ENCODE measurements around the gene TBC1D22A. TPM values are rescaled to one million over a fixed set of nuclear protein-coding genes. Genes with fewer than 3 reads are reported as not detected.

TBC1D22A gene
- total RNA-seq, 6 experiments from 2014 or later, result 10.9 to 18.1 (median 14.0) TPM

GRCh38 chr22:47065756-47066615, 303.5 kb downstream of the TBC1D22A start:
- H3K4me3 ChIP-seq, result no peak overlapping the region
- H3K36me3 ChIP-seq, result peaks cover 0 to 5% (median 0%) of the 10 kb centered on the region in 4 donors
- no peak overlapping the region for H3K27ac ChIP-seq
- intact Hi-C loops (cut with DNase I), result no loop called here
- ATAC-seq, result no peak
- H3K9me3 ChIP-seq, result no peaks in the 10 kb centered on the region
- TF ChIP-seq CTCF (IDR thresholded peaks at IDR 0.05), result no peak
- no peak for TF ChIP-seq POLR2A (IDR thresholded peaks at IDR 0.05)
- no peaks in the 10 kb centered on the region for H3K4me1 ChIP-seq
- DNase-seq, result peak in 1 of 3 donors; percentile 32
- WGBS (ENCODE audit: insufficient coverage, low coverage, low lambda C conversion rate, missing lambda C conversion rate), result 79% methylated on average over 12 of the region's 26 CpGs
- no peaks in the 10 kb centered on the region for H3K27me3 ChIP-seq

- Histone ChIP-seq H3K9me3 (no peaks in the 10 kb centered on the region), H3K27ac (no peak overlapping the region), H3K4me1 (no peaks in the 10 kb centered on the region), H3K4me3 (no peak overlapping the region), H3K27me3 (no peaks in the 10 kb centered on the region), H3K36me3 (peaks cover 0 to 5% (median 0%) of the 10 kb centered on the region in 4 donors)
- ATAC-seq (no peak), DNase-seq (peak in 1 of 3 donors; percentile 12)
- TF ChIP-seq POLR2A (IDR thresholded peaks at IDR 0.05), result no peak
- TF ChIP-seq CTCF (IDR thresholded peaks at IDR 0.05), result no peak
- intact Hi-C loops (cut with DNase I), result no loop called here
- 90% methylated on average over 4 of the region's 7 CpGs for WGBS (ENCODE audit: insufficient coverage, low coverage, low lambda C conversion rate, missing lambda C conversion rate)
These were observed 304.1 kb downstream of the TBC1D22A start for GRCh38 chr22:47066616-47066905.

- 89% methylated on average over 7 of the region's 13 CpGs for WGBS (ENCODE audit: insufficient coverage, low coverage, low lambda C conversion rate, missing lambda C conversion rate)
- Histone ChIP-seq H3K27me3 (no peaks in the 10 kb centered on the region), H3K27ac (no peak overlapping the region), H3K9me3 (no peaks in the 10 kb centered on the region), H3K36me3 (peaks cover 0 to 5% (median 0%) of the 10 kb centered on the region in 4 donors), H3K4me1 (no peaks in the 10 kb centered on the region), H3K4me3 (no peak overlapping the region)
- ATAC-seq, result no peak
- peak in 1 of 3 donors; percentile 35 for DNase-seq
- intact Hi-C loops (cut with DNase I), result no loop called here
- no peak for TF ChIP-seq POLR2A (IDR thresholded peaks at IDR 0.05)
- no peak for TF ChIP-seq CTCF (IDR thresholded peaks at IDR 0.05)
These were observed 305.0 kb downstream of the TBC1D22A start for GRCh38 chr22:47067321-47067890.

GRCh38 chr22:47067911-47068625, 305.6 kb downstream of the TBC1D22A start:
- peaks cover 0 to 2% (median 0%) of the 10 kb centered on the region in 4 donors for H3K36me3 ChIP-seq
- ATAC-seq, result no peak
- no peak overlapping the region for H3K4me3 ChIP-seq
- no peak overlapping the region for H3K27ac ChIP-seq
- H3K27me3 ChIP-seq, result no peaks in the 10 kb centered on the region
- WGBS (ENCODE audit: insufficient coverage, low coverage, low lambda C conversion rate, missing lambda C conversion rate), result 79% methylated on average over 4 of the region's 14 CpGs
- intact Hi-C loops (cut with DNase I), result no loop called here
- peak in 1 of 3 donors; percentile 35 for DNase-seq
- TF ChIP-seq POLR2A (IDR thresholded peaks at IDR 0.05) (no peak), CTCF (IDR thresholded peaks at IDR 0.05) (no peak)
- no peaks in the 10 kb centered on the region for H3K9me3 ChIP-seq
- H3K4me1 ChIP-seq, result no peaks in the 10 kb centered on the region

All from right lobe of liver (tissue), 6 donors.